LNCaP clone FGC (cell line): Measurements from ENCODE around the gene HSPA14.

Experiments used
- DNase-seq: peaks from one replicate; pipeline ENCODE4 v3.0.0-alpha.2; 2011; ENCODE audit warnings: low read depth
- H3K4me3 ChIP-seq: 2 replicates; pipeline ENCODE4 v1.5.1; 2011; ENCODE audit warnings: mild to moderate bottlenecking, low read depth, low read length, control low read depth
- CTCF ChIP-seq: IDR thresholded peaks from 2 replicates; pipeline ENCODE4 v1.5.1; 2012; ENCODE audit warnings: mild to moderate bottlenecking; ENCODE audit not compliant: control insufficient read depth, insufficient read depth; ENCODE audit errors: extremely low read depth

Gene HSPA14

GRCh38 chr10:14838582-14839304 lies 637 bp downstream of the HSPA14 start:
- no peak for TF ChIP-seq CTCF
- DNase-seq: no peak
- peak overlapping the region; percentile 95 for H3K4me3 ChIP-seq

- peak overlapping the region; percentile 95 for H3K4me3 ChIP-seq
- TF ChIP-seq CTCF: no peak
- DNase-seq: no peak
Observed at GRCh38 chr10:14839305-14839695, 1.2 kb downstream of the HSPA14 start.

- DNase-seq: no peak
- no peak for TF ChIP-seq CTCF
- H3K4me3 ChIP-seq: peak overlapping the region; percentile 95; the same call in 1 of the 2 replicates
Observed at GRCh38 chr10:14840178-14840577, 2.1 kb downstream of the HSPA14 start.

GRCh38 chr10:14843327-14843988 lies 5.4 kb downstream of the HSPA14 start:
- no peak for DNase-seq
- H3K4me3 ChIP-seq: no peak overlapping the region
- TF ChIP-seq CTCF: no peak

- no peak for DNase-seq
- no peak for TF ChIP-seq CTCF
- no peak overlapping the region for H3K4me3 ChIP-seq
Observed at GRCh38 chr10:14844948-14845347, 6.8 kb downstream of the HSPA14 start.

GRCh38 chr10:14852236-14852635 lies 14.1 kb downstream of the HSPA14 start:
- no peak overlapping the region for H3K4me3 ChIP-seq
- TF ChIP-seq CTCF: no peak
- no peak for DNase-seq
